A673 (cell line): ENCODE results near the gene DGCR8. TPM values are rescaled to one million over a fixed set of nuclear protein-coding genes. Genes with fewer than 3 reads are reported as not detected.

ENCODE experiments used
- BruUV-seq: library from RNA; stranded (reverse); fragments of 400-500 nt; replicated peaks from 2 replicates; lab custom pipeline; 2021; lab: Mats Ljungman, UMichigan
- CTCF ChIA-PET: fragments of 300-600 bp; sonication (Branson Sonifier 250); formaldehyde crosslinking; loops from one replicate; lab custom pipeline; 2022; ENCODE audit warnings: antibody characterized with exemption; lab: Charles Lee
- POLR2A ChIA-PET: fragments of 300-600 bp; sonication (Branson Sonifier 250); formaldehyde crosslinking; loops from one replicate; lab custom pipeline; 2022; ENCODE audit warnings: antibody characterized with exemption; ENCODE audit not compliant: low non-redundant PET; lab: Charles Lee
- DNase-seq: peaks from one replicate; pipeline ENCODE4 v3.0.0-alpha.2; 2015; ENCODE audit warnings: low spot score
- H3K27ac ChIP-seq: fragments of 200-600 bp; sonication (generic); 2 replicates; pipeline ENCODE4 v1.5.1; 2016; ENCODE audit warnings: mixed run types, low read depth, mild to moderate bottlenecking, mixed read lengths, antibody characterized with exemption, low read length; ENCODE audit not compliant: poor library complexity, severe bottlenecking
- H3K27me3 ChIP-seq: fragments of 200-600 bp; sonication (generic); replicated peaks from 2 replicates; pipeline ENCODE4 v1.6.1; 2017; ENCODE audit warnings: mixed run types, low read depth, mild to moderate bottlenecking, mixed read lengths, antibody characterized with exemption, low read length; ENCODE audit not compliant: insufficient read depth, poor library complexity
- H3K36me3 ChIP-seq: fragments of 200-600 bp; sonication (generic); 2 replicates; pipeline ENCODE4 v1.6.1; 2016; ENCODE audit warnings: mixed run types, mild to moderate bottlenecking, mixed read lengths, antibody characterized with exemption, low read length; ENCODE audit not compliant: insufficient read depth, poor library complexity, severe bottlenecking
- H3K4me1 ChIP-seq: fragments of 200-600 bp; sonication (generic); 2 replicates; pipeline ENCODE4 v1.6.1; 2017; ENCODE audit warnings: mixed run types, mild to moderate bottlenecking, mixed read lengths, antibody characterized with exemption, low read length; ENCODE audit not compliant: insufficient read depth, poor library complexity, severe bottlenecking
- H3K4me3 ChIP-seq: fragments of 200-600 bp; sonication (generic); 2 replicates; pipeline ENCODE4 v1.5.1; 2016; ENCODE audit warnings: low read depth, mixed run types, mild to moderate bottlenecking, mixed read lengths, low read length; ENCODE audit not compliant: poor library complexity, severe bottlenecking
- H3K9me3 ChIP-seq: fragments of 200-600 bp; sonication (generic); 2 replicates; pipeline ENCODE4 v1.6.1; 2016; ENCODE audit warnings: mixed run types, low read depth, mild to moderate bottlenecking, mixed read lengths, antibody characterized with exemption, low read length; ENCODE audit not compliant: poor library complexity, severe bottlenecking
- CTCF ChIP-seq: fragments of 300-800, 200-600 bp; sonication (generic); conservative IDR thresholded peaks from 2 replicates; pipeline ENCODE4 v1.5.1; 2017; ENCODE audit warnings: low read depth, mild to moderate bottlenecking, antibody characterized with exemption, low read length, moderate library complexity, mixed read lengths
- EZH2 ChIP-seq: fragments of 200-600 bp; sonication (generic); IDR thresholded peaks from 2 replicates; pipeline ENCODE4 v1.6.1; 2017; ENCODE audit warnings: borderline replicate concordance, low read depth, mild to moderate bottlenecking, mixed read lengths, antibody characterized with exemption, low read length; ENCODE audit not compliant: poor library complexity, severe bottlenecking
- intact Hi-C: fragments of 100-400 bp; cut with micrococcal nuclease; formaldehyde crosslinking; loops from one replicate; pipeline ENCODE4 v1.10.0; 2022; ENCODE audit not compliant: unreplicated experiment
- total RNA-seq: library from RNA; stranded (reverse); gene quantifications from 2 replicates; pipeline ENCODE4 v1.2.3, GENCODE V29; 2021

Gene DGCR8
- total RNA-seq, 1 experiment from 2014 or later, result 63.2 TPM

- ChIA-PET CTCF (no interaction called here), POLR2A (no interaction called here)
- intact Hi-C loops, result no loop called here
- H3K4me1 ChIP-seq, result no peaks in the 10 kb centered on the region
- no peak for DNase-seq
- H3K27me3 ChIP-seq, result no peaks in the 10 kb centered on the region
- TF ChIP-seq CTCF (no peak), EZH2 (no peak)
- H3K27ac ChIP-seq, result no peak overlapping the region
- no peak overlapping the region for H3K4me3 ChIP-seq
- no peaks in the 10 kb centered on the region for H3K9me3 ChIP-seq
- BruUV-seq, result no TSS peak
- H3K36me3 ChIP-seq, result no peaks in the 10 kb centered on the region
Measured at GRCh38 chr22:20152464-20152890, 72.4 kb downstream of the DGCR8 start.

GRCh38 chr22:20153945-20154344 lies 73.9 kb downstream of the DGCR8 start:
- Histone ChIP-seq H3K4me3 (no peak overlapping the region), H3K9me3 (no peaks in the 10 kb centered on the region), H3K27ac (no peak overlapping the region), H3K4me1 (no peaks in the 10 kb centered on the region), H3K36me3 (no peaks in the 10 kb centered on the region), H3K27me3 (no peaks in the 10 kb centered on the region)
- no TSS peak for BruUV-seq
- POLR2A ChIA-PET, result interaction anchor here (0.6 kb wide), 1 partner anchor 542 kb away, joined by 3 read pairs; no protein-coding TSS in a partner anchor
- TF ChIP-seq CTCF, result no peak
- no peak for TF ChIP-seq EZH2
- CTCF ChIA-PET, result no interaction called here
- intact Hi-C loops, result no loop called here
- no peak for DNase-seq

GRCh38 chr22:20154602-20155187 lies 74.7 kb downstream of the DGCR8 start:
- Histone ChIP-seq H3K4me3 (no peak overlapping the region), H3K9me3 (no peaks in the 10 kb centered on the region), H3K27me3 (no peaks in the 10 kb centered on the region), H3K4me1 (no peaks in the 10 kb centered on the region), H3K36me3 (no peaks in the 10 kb centered on the region), H3K27ac (no peak overlapping the region)
- peak; percentile 19 for DNase-seq
- no TSS peak for BruUV-seq
- 0 out of 2 replicates have a peak, but pooled peaks have one; percentile 22 for TF ChIP-seq CTCF
- no peak for TF ChIP-seq EZH2
- ChIA-PET CTCF (interaction anchor here (0.6 kb wide), 1 partner anchor 15 kb away, joined by 3 read pairs; no protein-coding TSS in a partner anchor), POLR2A (no interaction called here)
- intact Hi-C loops, result no loop called here
